ENCODE results near the gene WDR86. TPM values are rescaled to one million over a fixed set of nuclear protein-coding genes. Genes with fewer than 3 reads are reported as not detected.
A peak's percentile ranks its signal among the peaks of the same experiment; 100 is the strongest.

The WDR86 gene
- total and polyA plus RNA-seq, 2 of the 8 experiments (the other 6 are each of a cell fraction or from before 2014, with no cell fraction given), result 12.7 to 15.8 TPM

- Histone ChIP-seq H3K18ac (ENCODE audit: extremely low read depth, low read length) (no peak overlapping the region), H4K91ac (replicated peaks; ENCODE audit: insufficient read length, low read length) (no peak overlapping the region), H2BK15ac (ENCODE audit: low read length) (no peak overlapping the region), H4K5ac (ENCODE audit: insufficient read length, low read depth, low read length) (no peak overlapping the region), H2BK12ac (ENCODE audit: low read depth, low read length) (no peak overlapping the region), H2BK5ac (ENCODE audit: low read depth, low read length) (no peak overlapping the region), H2BK20ac (ENCODE audit: low read length) (no peak overlapping the region), H3K9me3 (ENCODE audit: insufficient read depth in 2 of 2, low read depth in 1 of 2, low read length in 1 of 2) (no peaks in the 10 kb centered on the region), H4K20me1 (replicated peaks in 1 of 2; ENCODE audit: control insufficient read depth in 1 of 2, insufficient read depth in 2 of 2, low read length in 2 of 2) (peaks cover 0 to 2% of the 10 kb centered on the region in 2 experiments), H3K14ac (ENCODE audit: insufficient read length) (no peak overlapping the region), H2AK5ac (ENCODE audit: low read depth, low read length) (no peak overlapping the region), H3K9ac (replicated peaks in 1 of 4; ENCODE audit: extremely low read depth in 1 of 4, low read depth in 3 of 4, low read length in 3 of 4) (no peak overlapping the region), H3K79me2 (ENCODE audit: control insufficient read depth in 1 of 2, insufficient read depth in 2 of 2, low read length in 2 of 2) (no peaks in the 10 kb centered on the region), H3K23ac (ENCODE audit: insufficient read length) (no peak overlapping the region), H2BK120ac (replicated peaks; ENCODE audit: low read depth, low read length) (no peak overlapping the region), H3K36me3 (ENCODE audit: control insufficient read depth in 2 of 4, insufficient read depth in 4 of 4, low read length in 3 of 4) (peaks cover 0 to 21% (median 4%) of the 10 kb centered on the region in 4 experiments; a peak in 5 of 8 replicates), H3K4me3 (ENCODE audit: extremely low read depth in 1 of 4, insufficient read depth in 2 of 4, low read depth in 3 of 4, low read length in 4 of 4) (no peak overlapping the region), H4K8ac (ENCODE audit: extremely low read depth, insufficient read depth, low read length) (no peak overlapping the region), H3K27me3 (replicated peaks in 1 of 4; ENCODE audit: control insufficient read depth in 3 of 4, extremely low read depth in 1 of 4, insufficient read depth in 3 of 4, low read length in 3 of 4) (no peaks in the 10 kb centered on the region; a peak in 1 of 7 replicates), H3K56ac (replicated peaks; ENCODE audit: insufficient read length, low read depth, low read length) (no peak overlapping the region), H2AFZ (ENCODE audit: low read length) (no peak overlapping the region), H3K4me2 (ENCODE audit: insufficient read depth in 1 of 2, low read depth in 2 of 2, low read length in 2 of 2) (no peak overlapping the region), H3K23me2 (ENCODE audit: low read depth, low read length) (no peaks in the 10 kb centered on the region), H3K27ac (ENCODE audit: low read depth, low read length) (no peak overlapping the region), H3K79me1 (ENCODE audit: low read depth, low read length) (no peaks in the 10 kb centered on the region), H3K4me1 (replicated peaks in 1 of 4; ENCODE audit: control insufficient read depth in 3 of 4, insufficient read depth in 4 of 4, low read length in 3 of 4) (peaks cover 0 to 9% (median 3%) of the 10 kb centered on the region in 4 experiments; a peak in 3 of 7 replicates), H3K4ac (replicated peaks; ENCODE audit: insufficient read length, low read depth, low read length) (no peak overlapping the region)
- DNase-seq (ENCODE audit: low read depth in 1 of 2, low spot score in 2 of 2) (peak in 1 of 2 experiments; percentile 42), FAIRE-seq (no peak)
- CTCF ChIA-PET (ENCODE audit: partially characterized antibody), result interaction anchor here (0.6 to 16.9 kb wide), 8 partner anchors 10 to 246 kb away, joined by 3 to 185 read pairs (median 3); no protein-coding TSS in a partner anchor
- 94% methylated on average over 11 of the region's 13 CpGs; no CpG with 5 or more reads in 1 of the 2 experiments for WGBS, 2 experiments (ENCODE audit: extremely low coverage in 1 of 2, insufficient coverage in 1 of 2, insufficient read length in 1 of 2, insufficient replicate concordance in 2 of 2, low coverage in 1 of 2, low lambda C conversion rate in 2 of 2, missing lambda C conversion rate in 1 of 2)
- POLR2A ChIA-PET (ENCODE audit: partially characterized antibody), result interaction anchor here (0.6 kb wide), 1 partner anchor 44 kb away, joined by 3 read pairs; no protein-coding TSS in a partner anchor
- TF ChIP-seq YY1 (IDR thresholded peaks at IDR 0.05; ENCODE audit: low read depth, low read length) (no peak), RXRA (IDR thresholded peaks at IDR 0.05; ENCODE audit: insufficient read depth, low read depth, low read length) (no peak), SRF (IDR thresholded peaks at IDR 0.05; ENCODE audit: low read depth, low read length) (no peak), CBX8 (IDR thresholded peaks at IDR 0.05; ENCODE audit: borderline replicate concordance, low read depth, low read length) (no peak), PHF8 (conservative IDR thresholded peaks at IDR 0.05; ENCODE audit: low read depth, low read length) (no peak), RAD21 (IDR thresholded peaks at IDR 0.05 in 1 of 2, conservative IDR thresholded peaks at IDR 0.05 in 1 of 2; ENCODE audit: low read depth in 2 of 2, low read length in 2 of 2) (no peak), CHD2 (IDR thresholded peaks at IDR 0.05; ENCODE audit: low read length) (no peak), MAFK (IDR thresholded peaks at IDR 0.05; ENCODE audit: low read depth, low read length) (no peak), RNF2 (IDR thresholded peaks at IDR 0.05; ENCODE audit: borderline replicate concordance, low read depth, low read length, missing control alignments, poor library complexity, severe bottlenecking) (no peak), FOSL1 (IDR thresholded peaks at IDR 0.05; ENCODE audit: insufficient read depth, low read depth, low read length) (no peak), TEAD4 (IDR thresholded peaks at IDR 0.05; ENCODE audit: low read depth, low read length) (no peak), USF2 (IDR thresholded peaks at IDR 0.05; ENCODE audit: low read length) (no peak)
Measured at GRCh38 chr7:151373599-151373998, 36.2 kb downstream of the WDR86 start.
